ENCODE results near the gene GPR84. TPM values are rescaled to one million over a fixed set of nuclear protein-coding genes. Genes with fewer than 3 reads are reported as not detected.
A peak's percentile ranks its signal among the peaks of the same experiment; 100 is the strongest.

The GPR84 gene
- polyA plus RNA-seq (2013, experiment 1 of 2) = not detected
- not detected for polyA plus RNA-seq (2013, experiment 2 of 2)

DNA sequence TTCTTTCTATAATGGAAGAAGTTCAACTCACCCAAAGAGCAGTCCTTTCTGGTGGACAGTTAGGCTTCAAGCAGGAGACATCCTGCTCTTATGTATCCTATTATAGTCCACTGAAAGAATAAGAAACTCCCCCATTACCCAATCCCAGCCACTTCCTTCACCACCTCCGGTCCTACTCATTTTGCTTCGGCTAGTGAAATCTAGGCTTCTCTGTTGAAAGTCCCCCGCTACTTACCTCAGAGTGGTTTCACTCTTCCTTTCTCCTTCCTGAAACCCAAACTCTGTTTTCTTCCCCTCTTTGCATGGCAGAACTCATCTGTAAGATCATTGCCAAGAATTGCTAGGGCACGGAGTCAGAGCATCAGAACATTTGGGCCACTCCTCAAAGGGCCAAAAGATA is at the start of gene GPR84:
Gene GPR84, minus strand, starts transcription at position 74 of the 400 bp plus-strand sequence. CDS start 635 bp downstream, outside the sequence.
- H3K4me2 ChIP-seq (ENCODE audit: low read length) = no peak within 1 kb of the TSS
- H3K79me2 ChIP-seq (ENCODE audit: control insufficient read depth, insufficient read depth, low read length) = no peaks in the 10 kb centered on the region
- H3K4ac ChIP-seq (ENCODE audit: low read depth, low read length) = no peak within 1 kb of the TSS
- H2AK5ac ChIP-seq (ENCODE audit: low read length) = no peak within 1 kb of the TSS
- WGBS (ENCODE audit: extremely low coverage, insufficient coverage, low lambda C conversion rate) = no CpG with 5 or more reads among the region's 4 CpGs
- no peak within 1 kb of the TSS for H3K23ac ChIP-seq (ENCODE audit: low read length)
- no peak within 1 kb of the TSS for H4K8ac ChIP-seq (ENCODE audit: low read depth, low read length)
- H3K56ac ChIP-seq (ENCODE audit: low read length) = peak within 1 kb of the TSS; percentile 3
- H4K5ac ChIP-seq (ENCODE audit: low read length) = no peak within 1 kb of the TSS
- H3K36me3 ChIP-seq (ENCODE audit: control insufficient read depth, insufficient read depth, low read length) = no peaks in the 10 kb centered on the region
- H3K9ac ChIP-seq (ENCODE audit: low read length) = no peak within 1 kb of the TSS
- H2BK15ac ChIP-seq (replicated peaks; ENCODE audit: low read depth) = no peak within 1 kb of the TSS
- no peak within 1 kb of the TSS for H3K4me3 ChIP-seq (ENCODE audit: low read length)
- H3K79me1 ChIP-seq (ENCODE audit: low read length) = no peaks in the 10 kb centered on the region
- no peak for DNase-seq
- H3K4me1 ChIP-seq (ENCODE audit: control insufficient read depth, low read depth, low read length) = peaks cover 3% of the 10 kb centered on the region
- no peaks in the 10 kb centered on the region for H3K27me3 ChIP-seq (ENCODE audit: insufficient read depth, low read length, poor library complexity)
- no peak within 1 kb of the TSS for H2BK5ac ChIP-seq (ENCODE audit: low read length)
- no peak within 1 kb of the TSS for H3K27ac ChIP-seq (ENCODE audit: low read depth, low read length)
- H3K18ac ChIP-seq (ENCODE audit: low read length) = no peak within 1 kb of the TSS
- H2BK120ac ChIP-seq (ENCODE audit: low read depth, low read length) = no peak within 1 kb of the TSS

DNA sequence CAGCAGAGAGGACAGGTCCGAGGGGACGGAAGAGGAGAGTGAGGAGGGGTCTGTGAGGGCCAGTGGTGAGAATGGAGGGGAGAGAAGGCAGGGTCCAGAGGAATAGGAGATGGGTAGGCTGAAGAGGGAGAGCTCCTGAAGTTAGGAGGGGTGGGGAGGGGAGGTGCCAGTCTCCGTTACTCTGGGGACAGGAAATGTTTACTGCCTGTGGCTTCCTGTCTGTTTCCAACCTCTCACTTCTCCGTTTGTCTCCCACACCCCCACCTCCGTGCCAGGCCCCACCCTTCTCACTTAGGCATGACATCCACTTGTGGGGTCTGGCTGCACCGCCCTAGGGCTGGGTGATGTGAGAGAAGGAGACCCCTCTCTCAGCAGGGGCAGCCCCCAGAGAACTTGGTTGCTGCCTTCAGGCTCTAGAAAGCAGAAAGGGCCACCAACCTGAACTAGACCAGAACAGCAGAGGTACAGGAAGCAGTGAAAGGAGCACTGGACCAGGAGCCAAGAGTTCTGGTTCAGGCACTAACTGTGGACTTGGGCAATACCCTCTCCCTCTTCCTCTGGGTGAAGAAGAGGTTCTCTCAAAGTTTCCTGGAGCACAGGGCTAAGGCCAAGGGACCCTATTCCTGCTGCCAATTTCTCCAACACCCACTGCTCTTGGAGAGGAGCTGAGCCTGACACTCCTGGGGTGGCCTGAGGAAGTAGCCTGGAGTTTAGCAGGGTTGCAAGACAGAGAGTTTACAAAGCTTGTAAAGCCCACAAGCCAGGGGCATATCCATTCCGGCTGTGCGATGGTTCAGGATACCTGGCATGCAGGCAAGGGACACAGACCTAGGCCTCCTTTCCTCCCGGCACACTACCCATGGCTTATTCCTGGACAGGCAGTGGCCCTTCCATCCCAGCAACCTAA is 49.3 kb upstream of the GPR84 start:
- peak overlapping the region; percentile 58 for H3K9ac ChIP-seq (ENCODE audit: low read length)
- H3K18ac ChIP-seq (ENCODE audit: low read length) = no peak overlapping the region
- no peak overlapping the region for H2BK120ac ChIP-seq (ENCODE audit: low read depth, low read length)
- peak overlapping the region; percentile 86 for H2BK5ac ChIP-seq (ENCODE audit: low read length)
- no peak overlapping the region for H3K4ac ChIP-seq (ENCODE audit: low read depth, low read length)
- H3K4me2 ChIP-seq (ENCODE audit: low read length) = peak overlapping the region; percentile 29
- no peak overlapping the region for H4K8ac ChIP-seq (ENCODE audit: low read depth, low read length)
- peaks cover 8% of the 10 kb centered on the region for H3K36me3 ChIP-seq (ENCODE audit: control insufficient read depth, insufficient read depth, low read length)
- peaks cover 42% of the 10 kb centered on the region for H3K79me1 ChIP-seq (ENCODE audit: low read length)
- no CpG with 5 or more reads among the region's 9 CpGs for WGBS (ENCODE audit: extremely low coverage, insufficient coverage, low lambda C conversion rate)
- no peaks in the 10 kb centered on the region for H3K27me3 ChIP-seq (ENCODE audit: insufficient read depth, low read length, poor library complexity)
- H3K79me2 ChIP-seq (ENCODE audit: control insufficient read depth, insufficient read depth, low read length) = peaks cover 69% of the 10 kb centered on the region
- H2AK5ac ChIP-seq (ENCODE audit: low read length) = peak overlapping the region; percentile 67
- DNase-seq = peak; percentile 85
- H4K5ac ChIP-seq (ENCODE audit: low read length) = no peak overlapping the region
- H3K4me3 ChIP-seq (ENCODE audit: low read length) = no peak overlapping the region
- H3K23ac ChIP-seq (ENCODE audit: low read length) = peak overlapping the region; percentile 96
- peak overlapping the region; percentile 86 for H3K56ac ChIP-seq (ENCODE audit: low read length)
- no peak overlapping the region for H2BK15ac ChIP-seq (replicated peaks; ENCODE audit: low read depth)
- H3K27ac ChIP-seq (ENCODE audit: low read depth, low read length) = no peak overlapping the region
- peaks cover 29% of the 10 kb centered on the region for H3K4me1 ChIP-seq (ENCODE audit: control insufficient read depth, low read depth, low read length)

DNA sequence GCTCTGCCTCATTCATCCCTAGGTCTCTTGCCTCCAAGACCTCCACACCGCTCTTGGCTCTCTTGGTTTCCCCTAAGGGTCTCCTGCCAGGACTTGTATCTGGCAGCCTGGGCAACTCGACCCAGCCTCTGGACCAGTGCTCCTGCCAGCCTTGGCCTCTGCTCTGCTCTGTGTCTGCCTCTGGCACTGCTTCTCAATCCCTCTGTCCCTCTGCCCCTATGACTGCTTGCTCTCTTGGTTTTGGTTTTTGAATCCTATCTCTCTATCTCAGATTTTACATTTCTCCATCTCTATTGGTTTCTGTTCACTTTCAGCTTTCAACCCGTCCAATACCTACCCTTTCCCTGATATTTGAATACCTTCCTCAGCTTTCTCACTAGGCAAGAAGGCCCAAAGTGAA is 48.5 kb upstream of the GPR84 start:
- Histone ChIP-seq H3K56ac (ENCODE audit: low read length) (peak overlapping the region; percentile 78), H2AK5ac (ENCODE audit: low read length) (peak overlapping the region; percentile 38), H3K27me3 (ENCODE audit: insufficient read depth, low read length, poor library complexity) (no peaks in the 10 kb centered on the region), H3K23ac (ENCODE audit: low read length) (peak overlapping the region; percentile 81), H4K5ac (ENCODE audit: low read length) (no peak overlapping the region), H2BK15ac (replicated peaks; ENCODE audit: low read depth) (no peak overlapping the region), H3K4ac (ENCODE audit: low read depth, low read length) (no peak overlapping the region), H3K79me1 (ENCODE audit: low read length) (peaks cover 42% of the 10 kb centered on the region), H3K79me2 (ENCODE audit: control insufficient read depth, insufficient read depth, low read length) (peaks cover 62% of the 10 kb centered on the region), H4K8ac (ENCODE audit: low read depth, low read length) (no peak overlapping the region), H2BK120ac (ENCODE audit: low read depth, low read length) (no peak overlapping the region), H3K18ac (ENCODE audit: low read length) (no peak overlapping the region), H3K9ac (ENCODE audit: low read length) (peak overlapping the region; percentile 25), H3K27ac (ENCODE audit: low read depth, low read length) (no peak overlapping the region), H3K36me3 (ENCODE audit: control insufficient read depth, insufficient read depth, low read length) (peaks cover 10% of the 10 kb centered on the region), H3K4me3 (ENCODE audit: low read length) (no peak overlapping the region), H3K4me1 (ENCODE audit: control insufficient read depth, low read depth, low read length) (peaks cover 29% of the 10 kb centered on the region), H2BK5ac (ENCODE audit: low read length) (peak overlapping the region; percentile 65), H3K4me2 (ENCODE audit: low read length) (no peak overlapping the region)
- no CpG with 5 or more reads among the region's 3 CpGs for WGBS (ENCODE audit: extremely low coverage, insufficient coverage, low lambda C conversion rate)
- DNase-seq = no peak

- Histone ChIP-seq H3K9ac (ENCODE audit: low read length) (peak overlapping the region; percentile 25), H3K4me3 (ENCODE audit: low read length) (no peak overlapping the region), H2BK15ac (replicated peaks; ENCODE audit: low read depth) (no peak overlapping the region), H3K18ac (ENCODE audit: low read length) (no peak overlapping the region), H3K27ac (ENCODE audit: low read depth, low read length) (no peak overlapping the region), H3K36me3 (ENCODE audit: control insufficient read depth, insufficient read depth, low read length) (peaks cover 15% of the 10 kb centered on the region), H2BK120ac (ENCODE audit: low read depth, low read length) (no peak overlapping the region), H3K79me2 (ENCODE audit: control insufficient read depth, insufficient read depth, low read length) (peaks cover 58% of the 10 kb centered on the region), H4K5ac (ENCODE audit: low read length) (no peak overlapping the region), H3K79me1 (ENCODE audit: low read length) (peaks cover 42% of the 10 kb centered on the region), H2BK5ac (ENCODE audit: low read length) (peak overlapping the region; percentile 65), H3K56ac (ENCODE audit: low read length) (peak overlapping the region; percentile 78), H4K8ac (ENCODE audit: low read depth, low read length) (no peak overlapping the region), H3K4me2 (ENCODE audit: low read length) (no peak overlapping the region), H3K27me3 (ENCODE audit: insufficient read depth, low read length, poor library complexity) (no peaks in the 10 kb centered on the region), H3K23ac (ENCODE audit: low read length) (peak overlapping the region; percentile 81), H2AK5ac (ENCODE audit: low read length) (no peak overlapping the region), H3K4ac (ENCODE audit: low read depth, low read length) (no peak overlapping the region), H3K4me1 (ENCODE audit: control insufficient read depth, low read depth, low read length) (peaks cover 29% of the 10 kb centered on the region)
- DNase-seq = no peak
- no CpG with 5 or more reads among the region's 4 CpGs for WGBS (ENCODE audit: extremely low coverage, insufficient coverage, low lambda C conversion rate)
Observed at GRCh38 chr12:54412348-54412747, 48.1 kb upstream of the GPR84 start.

DNA sequence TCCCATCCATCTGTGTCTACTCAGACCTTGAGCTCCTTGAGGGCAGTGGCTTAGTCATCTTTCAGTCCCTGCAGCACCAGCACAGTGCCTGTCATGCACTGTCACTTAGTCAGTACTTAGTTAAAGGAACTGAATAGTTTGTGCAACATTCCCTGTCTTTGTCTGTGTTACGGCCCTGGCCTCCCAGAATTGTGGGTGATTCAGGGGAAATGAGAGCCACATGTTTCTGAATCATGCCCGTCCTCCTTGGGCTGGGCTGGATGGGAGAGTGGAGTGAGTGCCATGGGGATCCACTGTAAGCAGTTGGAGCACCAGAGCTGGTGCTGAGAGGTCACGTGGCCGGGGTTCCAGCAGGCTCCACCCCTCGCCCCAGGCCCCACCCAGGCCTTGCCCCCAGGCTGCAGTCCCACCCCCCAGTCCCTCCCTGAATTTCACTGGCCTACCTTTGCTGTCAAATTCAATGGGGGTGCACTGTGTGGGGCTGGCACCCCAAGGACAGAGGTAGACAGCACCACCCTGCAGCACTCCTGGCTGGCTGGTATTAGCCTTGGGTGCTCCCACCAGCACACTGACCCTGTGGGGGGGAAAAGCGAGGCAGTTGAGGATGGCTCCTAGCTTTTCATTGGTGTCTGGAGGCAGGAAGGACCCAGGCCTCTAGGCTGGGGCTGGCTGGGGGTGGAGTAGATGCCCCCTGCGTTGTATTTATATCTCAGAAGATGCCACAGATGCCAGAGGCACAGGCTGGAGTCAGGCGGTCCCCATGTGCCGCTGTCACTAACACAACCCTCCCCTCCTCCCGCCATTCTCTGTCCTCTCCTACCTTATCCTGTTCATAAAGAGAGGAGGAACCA is 47.3 kb upstream of the GPR84 start:
- no peak overlapping the region for H2BK120ac ChIP-seq (ENCODE audit: low read depth, low read length)
- no peak overlapping the region for H3K23ac ChIP-seq (ENCODE audit: low read length)
- no CpG with 5 or more reads among the region's 10 CpGs for WGBS (ENCODE audit: extremely low coverage, insufficient coverage, low lambda C conversion rate)
- peaks cover 26% of the 10 kb centered on the region for H3K4me1 ChIP-seq (ENCODE audit: control insufficient read depth, low read depth, low read length)
- H3K4ac ChIP-seq (ENCODE audit: low read depth, low read length) = no peak overlapping the region
- H4K8ac ChIP-seq (ENCODE audit: low read depth, low read length) = no peak overlapping the region
- H3K27me3 ChIP-seq (ENCODE audit: insufficient read depth, low read length, poor library complexity) = no peaks in the 10 kb centered on the region
- no peak overlapping the region for H2BK5ac ChIP-seq (ENCODE audit: low read length)
- H3K27ac ChIP-seq (ENCODE audit: low read depth, low read length) = no peak overlapping the region
- H3K18ac ChIP-seq (ENCODE audit: low read length) = no peak overlapping the region
- no peak overlapping the region for H3K4me3 ChIP-seq (ENCODE audit: low read length)
- H3K79me2 ChIP-seq (ENCODE audit: control insufficient read depth, insufficient read depth, low read length) = peaks cover 51% of the 10 kb centered on the region
- H3K9ac ChIP-seq (ENCODE audit: low read length) = peak overlapping the region; percentile 25
- no peak overlapping the region for H4K5ac ChIP-seq (ENCODE audit: low read length)
- no peak for DNase-seq
- no peak overlapping the region for H2BK15ac ChIP-seq (replicated peaks; ENCODE audit: low read depth)
- no peak overlapping the region for H2AK5ac ChIP-seq (ENCODE audit: low read length)
- H3K36me3 ChIP-seq (ENCODE audit: control insufficient read depth, insufficient read depth, low read length) = peaks cover 16% of the 10 kb centered on the region
- H3K56ac ChIP-seq (ENCODE audit: low read length) = no peak overlapping the region
- peaks cover 39% of the 10 kb centered on the region for H3K79me1 ChIP-seq (ENCODE audit: low read length)
- H3K4me2 ChIP-seq (ENCODE audit: low read length) = no peak overlapping the region

All from mesendoderm (in vitro differentiated cells).